Activated naive CD4-positive, alpha-beta T cell treated with anti-CD3 and anti-CD28 coated beads, Interleukin-2, amount 50 U/mL, for 16 hours (primary cell): Measurements from ENCODE around the gene SV2C.

Experiments
- DNase-seq: peaks from one replicate; pipeline ENCODE4 v3.0.0-alpha.2; 2020

The SV2C gene

GRCh38 chr5:76388791-76389512 is 305.8 kb downstream of the SV2C start:
- DNase-seq = no peak

DNA sequence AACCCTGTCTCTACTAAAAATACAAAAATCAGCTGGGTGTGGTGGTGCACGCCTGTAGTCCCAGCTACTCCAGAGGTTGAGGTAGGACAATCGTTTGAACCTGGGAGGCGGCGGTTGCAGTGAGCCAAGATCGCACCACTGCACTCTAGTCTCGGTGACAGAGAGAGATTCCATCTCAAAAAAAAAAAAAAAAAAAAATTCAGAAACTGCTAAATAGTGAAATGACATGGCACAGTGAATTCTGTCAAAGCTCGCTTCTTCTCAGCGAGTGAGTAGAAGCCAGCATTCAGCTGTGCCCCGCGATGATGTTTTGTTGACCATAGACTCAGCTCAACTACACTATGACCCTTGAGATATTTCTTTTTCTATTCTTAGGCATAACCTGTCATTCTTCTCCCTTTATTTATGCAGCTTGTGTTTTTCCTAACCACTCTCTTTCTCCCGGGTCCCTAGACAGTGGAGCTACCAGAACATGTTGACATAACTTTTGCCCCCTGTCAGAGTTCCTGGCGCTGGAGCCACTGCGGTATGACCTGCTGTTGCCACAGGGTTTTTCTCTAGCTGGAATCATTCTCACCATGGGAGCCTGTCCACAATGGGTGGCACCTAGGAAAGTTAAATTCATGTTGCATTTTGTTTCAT is 306.5 kb downstream of the SV2C start:
- DNase-seq = no peak

DNA sequence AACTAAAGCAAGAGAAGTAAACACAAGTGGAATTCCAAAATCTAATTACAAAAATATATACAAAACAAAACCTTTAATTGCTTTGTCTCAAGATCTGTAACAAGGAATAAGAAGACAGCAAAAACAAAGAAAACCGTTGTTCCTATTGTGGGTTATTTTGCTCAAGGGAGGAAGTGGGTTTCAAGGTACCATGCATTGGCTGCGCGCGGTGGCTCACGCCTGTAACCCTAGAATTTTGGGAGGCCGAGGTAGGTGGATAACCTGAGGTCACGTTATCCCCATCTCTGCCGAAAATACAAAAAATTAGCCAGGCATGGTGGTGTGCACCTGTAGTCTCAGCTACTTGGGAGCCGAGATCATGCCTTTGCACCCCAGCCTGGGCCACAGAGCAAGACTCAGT is 307.8 kb downstream of the SV2C start:
- no peak for DNase-seq

GRCh38 chr5:76393035-76393680 is 310.0 kb downstream of the SV2C start:
- DNase-seq = no peak

DNA sequence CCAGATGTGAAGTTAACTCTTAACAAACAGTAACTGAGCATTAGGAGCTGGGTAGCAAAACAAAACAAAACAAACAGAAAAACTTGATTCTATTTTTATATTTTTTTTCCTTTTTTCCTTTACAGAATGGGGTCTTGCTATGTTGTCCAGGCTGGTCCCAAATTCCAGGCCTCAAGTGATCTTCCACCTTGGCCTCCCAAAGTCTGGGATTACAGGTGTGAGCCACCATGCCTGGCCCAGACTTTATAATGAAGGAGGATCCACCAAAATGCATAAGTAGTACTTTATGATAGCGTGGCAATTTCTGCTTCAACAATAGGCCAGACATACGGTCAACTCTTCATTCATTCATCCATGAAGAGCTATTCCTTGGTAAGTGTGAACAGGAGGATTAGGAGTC is 314.0 kb downstream of the SV2C start:
- no peak for DNase-seq

GRCh38 chr5:76399268-76399667 is 316.1 kb downstream of the SV2C start:
- no peak for DNase-seq

- no peak for DNase-seq
These were observed 317.3 kb downstream of the SV2C start for GRCh38 chr5:76400466-76400865.

GRCh38 chr5:76401801-76402250 is 318.6 kb downstream of the SV2C start:
- peak; percentile 40 for DNase-seq

DNA sequence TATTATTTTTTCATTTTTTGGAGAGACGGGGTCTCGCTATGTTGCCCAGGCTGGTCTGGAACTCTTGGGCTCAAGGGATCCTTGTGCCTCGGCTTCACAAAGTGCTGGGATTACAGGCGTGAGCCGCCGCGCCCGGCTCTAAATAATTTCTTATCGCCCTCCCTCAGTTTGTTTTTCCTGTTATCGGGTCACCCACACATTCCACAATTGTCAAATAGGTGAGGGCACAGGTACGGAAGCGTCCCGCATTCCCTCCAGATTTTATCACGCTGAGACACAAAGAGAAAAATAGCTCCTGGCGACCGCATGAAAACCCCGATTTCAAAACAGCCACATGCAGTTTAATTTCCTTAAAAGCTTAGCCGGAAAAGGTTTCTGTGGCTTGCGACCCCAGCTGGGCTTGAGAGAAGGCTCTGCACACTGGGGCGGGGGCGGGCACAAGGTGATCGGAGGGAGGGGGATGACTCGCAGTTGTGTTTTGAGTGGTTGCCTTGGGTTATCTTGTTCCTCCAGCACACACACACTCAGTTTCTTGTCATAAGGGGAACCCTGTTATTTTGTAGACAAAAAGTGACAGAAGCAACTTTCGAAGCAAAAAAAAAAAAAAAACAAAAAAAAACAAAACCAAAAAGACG is 319.2 kb downstream of the SV2C start:
- peak; percentile 79 for DNase-seq

GRCh38 chr5:76402886-76403765 is 319.9 kb downstream of the SV2C start, which contains the start of gene IQGAP2:
IQGAP2 (plus strand) TSS chr5:76403285; CDS start chr5:76403546, 261 bp downstream.
- DNase-seq = peak; percentile 79
